ENCODE data around the gene C9orf50.
A peak's percentile ranks its signal among the peaks of the same experiment; 100 is the strongest.

C9orf50 gene

GRCh38 chr9:129612815-129613519 is 7.9 kb downstream of the C9orf50 start:
- Mint-ChIP-seq H3K27ac (no peak overlapping the region), H3K27me3 (no peaks in the 10 kb centered on the region), H3K4me1 (ENCODE audit: low read depth) (peaks cover 19% of the 10 kb centered on the region), H3K36me3 (ENCODE audit: low read depth) (no peaks in the 10 kb centered on the region), H3K4me3 (no peak overlapping the region), H3K9me3 (no peaks in the 10 kb centered on the region)

- peaks cover 26% of the 10 kb centered on the region for H3K4me1 Mint-ChIP-seq (ENCODE audit: low read depth)
- no peaks in the 10 kb centered on the region for H3K27me3 Mint-ChIP-seq
- no peaks in the 10 kb centered on the region for H3K36me3 Mint-ChIP-seq (ENCODE audit: low read depth)
- no peaks in the 10 kb centered on the region for H3K9me3 Mint-ChIP-seq
- no peak overlapping the region for H3K27ac Mint-ChIP-seq
- no peak overlapping the region for H3K4me3 Mint-ChIP-seq
Observed at GRCh38 chr9:129612123-129612522, 8.8 kb downstream of the C9orf50 start.

GRCh38 chr9:129611307-129611800 is 9.5 kb downstream of the C9orf50 start:
- H3K27me3 Mint-ChIP-seq, result no peaks in the 10 kb centered on the region
- H3K4me1 Mint-ChIP-seq (ENCODE audit: low read depth), result peaks cover 28% of the 10 kb centered on the region
- no peak overlapping the region for H3K4me3 Mint-ChIP-seq
- no peak overlapping the region for H3K27ac Mint-ChIP-seq
- no peaks in the 10 kb centered on the region for H3K9me3 Mint-ChIP-seq
- no peaks in the 10 kb centered on the region for H3K36me3 Mint-ChIP-seq (ENCODE audit: low read depth)

GRCh38 chr9:129610473-129611306 is 10.2 kb downstream of the C9orf50 start:
- Mint-ChIP-seq H3K27me3 (no peaks in the 10 kb centered on the region), H3K9me3 (no peaks in the 10 kb centered on the region), H3K4me1 (ENCODE audit: low read depth) (peaks cover 28% of the 10 kb centered on the region), H3K27ac (peak overlapping the region; percentile 61), H3K4me3 (peak overlapping the region; percentile 66), H3K36me3 (ENCODE audit: low read depth) (no peaks in the 10 kb centered on the region)

GRCh38 chr9:129610213-129610472 is 10.8 kb downstream of the C9orf50 start:
- no peaks in the 10 kb centered on the region for H3K9me3 Mint-ChIP-seq
- no peaks in the 10 kb centered on the region for H3K27me3 Mint-ChIP-seq
- peaks cover 28% of the 10 kb centered on the region for H3K4me1 Mint-ChIP-seq (ENCODE audit: low read depth)
- no peak overlapping the region for H3K27ac Mint-ChIP-seq
- no peaks in the 10 kb centered on the region for H3K36me3 Mint-ChIP-seq (ENCODE audit: low read depth)
- peak overlapping the region; percentile 66 for H3K4me3 Mint-ChIP-seq

GRCh38 chr9:129609486-129610212 is 11.3 kb downstream of the C9orf50 start:
- peak overlapping the region; percentile 94 for H3K27ac Mint-ChIP-seq
- H3K4me1 Mint-ChIP-seq (ENCODE audit: low read depth), result peaks cover 32% of the 10 kb centered on the region
- no peaks in the 10 kb centered on the region for H3K27me3 Mint-ChIP-seq
- no peaks in the 10 kb centered on the region for H3K36me3 Mint-ChIP-seq (ENCODE audit: low read depth)
- H3K9me3 Mint-ChIP-seq, result no peaks in the 10 kb centered on the region
- peak overlapping the region; percentile 81 for H3K4me3 Mint-ChIP-seq

- H3K4me3 Mint-ChIP-seq, result no peak overlapping the region
- H3K36me3 Mint-ChIP-seq (ENCODE audit: low read depth), result no peaks in the 10 kb centered on the region
- no peaks in the 10 kb centered on the region for H3K9me3 Mint-ChIP-seq
- H3K27me3 Mint-ChIP-seq, result no peaks in the 10 kb centered on the region
- peaks cover 36% of the 10 kb centered on the region for H3K4me1 Mint-ChIP-seq (ENCODE audit: low read depth)
- no peak overlapping the region for H3K27ac Mint-ChIP-seq
Observed at GRCh38 chr9:129608561-129609481, 12.1 kb downstream of the C9orf50 start.

- peaks cover 40% of the 10 kb centered on the region for H3K4me1 Mint-ChIP-seq (ENCODE audit: low read depth)
- no peak overlapping the region for H3K4me3 Mint-ChIP-seq
- H3K9me3 Mint-ChIP-seq, result no peaks in the 10 kb centered on the region
- no peaks in the 10 kb centered on the region for H3K27me3 Mint-ChIP-seq
- peak overlapping the region; percentile 36 for H3K27ac Mint-ChIP-seq
- H3K36me3 Mint-ChIP-seq (ENCODE audit: low read depth), result no peaks in the 10 kb centered on the region
Observed at GRCh38 chr9:129607027-129607387, 13.9 kb downstream of the C9orf50 start.

GRCh38 chr9:129606161-129607026 is 14.5 kb downstream of the C9orf50 start:
- H3K4me1 Mint-ChIP-seq (ENCODE audit: low read depth), result peaks cover 40% of the 10 kb centered on the region

GRCh38 chr9:129604766-129605163 is 16.1 kb downstream of the C9orf50 start:
- no peaks in the 10 kb centered on the region for H3K27me3 Mint-ChIP-seq
- H3K36me3 Mint-ChIP-seq (ENCODE audit: low read depth), result no peaks in the 10 kb centered on the region
- no peak overlapping the region for H3K4me3 Mint-ChIP-seq
- no peak overlapping the region for H3K27ac Mint-ChIP-seq
- peaks cover 34% of the 10 kb centered on the region for H3K4me1 Mint-ChIP-seq (ENCODE audit: low read depth)
- no peaks in the 10 kb centered on the region for H3K9me3 Mint-ChIP-seq

More at GRCh38 chr9:129606161-129607026, 14.5 kb downstream of the C9orf50 start:
- Mint-ChIP-seq H3K36me3 (ENCODE audit: low read depth) (no peaks in the 10 kb centered on the region), H3K27ac (no peak overlapping the region), H3K27me3 (no peaks in the 10 kb centered on the region), H3K4me3 (no peak overlapping the region), H3K9me3 (no peaks in the 10 kb centered on the region)

GRCh38 chr9:129604056-129604765 is 16.7 kb downstream of the C9orf50 start:
- Mint-ChIP-seq H3K27ac (no peak overlapping the region), H3K27me3 (no peaks in the 10 kb centered on the region), H3K4me1 (ENCODE audit: low read depth) (peaks cover 31% of the 10 kb centered on the region), H3K36me3 (ENCODE audit: low read depth) (no peaks in the 10 kb centered on the region), H3K4me3 (no peak overlapping the region), H3K9me3 (no peaks in the 10 kb centered on the region)

- no peak overlapping the region for H3K4me3 Mint-ChIP-seq
- no peak overlapping the region for H3K27ac Mint-ChIP-seq
- peaks cover 9% of the 10 kb centered on the region for H3K27me3 Mint-ChIP-seq
- peaks cover 29% of the 10 kb centered on the region for H3K4me1 Mint-ChIP-seq (ENCODE audit: low read depth)
- no peaks in the 10 kb centered on the region for H3K36me3 Mint-ChIP-seq (ENCODE audit: low read depth)
- no peaks in the 10 kb centered on the region for H3K9me3 Mint-ChIP-seq
Observed at GRCh38 chr9:129602598-129603415, 18.1 kb downstream of the C9orf50 start.
